GM18507 (cell line): ENCODE data around the gene TBX15.

ENCODE experiments used
- DNase-seq: peaks from one replicate; pipeline ENCODE4 v3.0.0; 2011; ENCODE audit warnings: low read depth; ENCODE audit not compliant: insufficient read length; ENCODE audit errors: extremely low spot score
- FAIRE-seq: peaks from 2 replicates; lab custom pipeline; 2011; peaks lifted over from hg19 to GRCh38; lab: Jason Lieb, UNC

The TBX15 gene

GRCh38 chr1:118987468-118988185 is 516 bp downstream of the TBX15 start:
- DNase-seq (no peak), FAIRE-seq (no peak)

DNA sequence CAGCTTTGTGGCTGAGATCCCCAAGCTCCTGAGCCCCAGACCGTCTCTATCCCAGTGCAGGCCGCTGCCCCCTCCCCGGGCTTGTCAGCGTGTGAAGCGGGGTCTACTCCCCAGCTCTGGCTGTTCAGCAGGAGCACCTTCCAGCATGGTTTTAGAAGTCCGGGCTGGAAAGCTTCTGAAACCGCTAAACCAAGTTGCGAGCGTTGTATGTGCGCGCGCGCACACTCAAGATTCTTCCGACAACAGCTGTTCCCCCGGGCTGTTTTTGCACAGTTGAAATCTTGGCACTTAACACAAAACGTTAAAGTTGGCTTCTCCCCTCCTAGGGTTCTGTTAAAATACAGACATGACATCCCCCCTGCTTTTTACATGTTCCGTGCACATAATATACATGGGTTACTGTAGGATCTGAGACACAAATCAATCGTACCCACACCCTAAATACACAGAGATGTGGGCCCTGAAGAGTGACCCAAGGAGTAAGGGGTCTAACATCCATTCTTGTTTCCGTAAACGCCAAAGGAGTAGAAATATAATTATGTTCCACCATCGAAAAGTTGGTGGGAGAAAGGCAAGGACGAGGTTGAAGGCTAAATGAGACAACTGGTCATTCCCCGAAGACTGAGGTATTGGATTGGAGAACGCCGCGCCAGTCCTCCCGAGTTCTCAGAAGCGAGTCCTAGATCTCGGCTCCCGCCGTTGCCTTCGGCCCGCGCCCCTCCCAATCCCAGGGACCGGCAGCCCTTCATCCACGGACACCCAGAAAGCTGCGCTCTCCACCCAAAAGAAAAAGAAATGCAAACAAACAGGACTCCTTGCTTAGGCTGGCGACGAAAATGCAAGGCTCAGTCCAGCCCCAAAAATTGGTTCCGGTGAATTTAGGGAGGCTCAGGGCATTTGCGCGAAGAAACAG is 1.3 kb downstream of the TBX15 start:
- DNase-seq (no peak), FAIRE-seq (no peak)

DNA sequence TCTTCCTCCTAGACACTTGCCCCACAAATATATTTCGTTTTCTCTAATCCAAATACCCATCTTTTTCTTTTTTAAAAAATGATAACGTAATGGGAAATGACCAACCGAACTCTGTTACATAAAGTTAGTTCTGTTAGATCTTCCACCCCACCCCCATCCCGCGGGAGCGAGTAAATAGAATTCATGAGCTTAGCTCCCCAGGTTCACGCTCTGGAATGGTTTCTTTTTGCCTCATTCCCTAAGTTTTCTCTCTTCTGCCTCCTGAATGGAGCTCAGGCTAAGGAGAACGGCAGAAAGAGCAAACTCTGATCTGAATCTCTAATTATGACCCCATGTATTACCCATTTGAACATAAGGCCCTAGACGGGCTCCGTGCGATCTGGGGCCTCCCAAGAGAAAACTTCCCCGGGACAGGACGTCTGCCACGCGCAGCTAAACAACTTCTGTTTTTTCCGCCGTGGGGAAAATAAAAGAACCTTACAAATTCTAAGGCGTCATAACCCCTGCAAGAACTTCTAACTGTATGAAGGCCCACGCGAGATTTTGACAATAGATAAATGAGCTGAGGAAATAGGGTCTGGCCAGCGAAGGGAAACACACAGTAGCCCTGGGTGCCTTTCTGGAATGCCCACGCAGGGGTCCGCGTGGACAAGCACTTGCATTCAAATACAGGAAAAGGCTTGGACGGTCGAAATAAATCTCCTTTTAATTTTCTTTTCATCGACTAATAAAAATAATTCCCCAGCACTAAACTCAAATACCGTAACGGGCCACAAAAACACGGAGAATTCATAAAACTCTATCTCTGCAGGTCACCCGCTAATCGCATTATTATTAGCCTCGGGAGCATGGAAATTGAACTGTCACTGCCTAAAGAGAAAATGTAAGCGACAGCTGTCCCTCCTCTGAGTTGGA is 2.2 kb downstream of the TBX15 start:
- no peak for FAIRE-seq

GRCh38 chr1:118984722-118985639 is 3.2 kb downstream of the TBX15 start:
- no peak for DNase-seq

More for the DNA sequence above, 2.2 kb downstream of the TBX15 start:
- DNase-seq, result no peak

GRCh38 chr1:118984086-118984721 is 3.9 kb downstream of the TBX15 start:
- FAIRE-seq (no peak), DNase-seq (no peak)

More at GRCh38 chr1:118984722-118985639, 3.2 kb downstream of the TBX15 start:
- no peak for FAIRE-seq

GRCh38 chr1:118983558-118984041 is 4.5 kb downstream of the TBX15 start:
- FAIRE-seq, result no peak
- no peak for DNase-seq

GRCh38 chr1:118982821-118983557 is 5.2 kb downstream of the TBX15 start:
- no peak for FAIRE-seq
- DNase-seq, result no peak

GRCh38 chr1:118982266-118982665 is 5.9 kb downstream of the TBX15 start:
- no peak for FAIRE-seq
- no peak for DNase-seq

- DNase-seq (no peak), FAIRE-seq (no peak)
Observed at GRCh38 chr1:118981436-118981835, 6.7 kb downstream of the TBX15 start.

DNA sequence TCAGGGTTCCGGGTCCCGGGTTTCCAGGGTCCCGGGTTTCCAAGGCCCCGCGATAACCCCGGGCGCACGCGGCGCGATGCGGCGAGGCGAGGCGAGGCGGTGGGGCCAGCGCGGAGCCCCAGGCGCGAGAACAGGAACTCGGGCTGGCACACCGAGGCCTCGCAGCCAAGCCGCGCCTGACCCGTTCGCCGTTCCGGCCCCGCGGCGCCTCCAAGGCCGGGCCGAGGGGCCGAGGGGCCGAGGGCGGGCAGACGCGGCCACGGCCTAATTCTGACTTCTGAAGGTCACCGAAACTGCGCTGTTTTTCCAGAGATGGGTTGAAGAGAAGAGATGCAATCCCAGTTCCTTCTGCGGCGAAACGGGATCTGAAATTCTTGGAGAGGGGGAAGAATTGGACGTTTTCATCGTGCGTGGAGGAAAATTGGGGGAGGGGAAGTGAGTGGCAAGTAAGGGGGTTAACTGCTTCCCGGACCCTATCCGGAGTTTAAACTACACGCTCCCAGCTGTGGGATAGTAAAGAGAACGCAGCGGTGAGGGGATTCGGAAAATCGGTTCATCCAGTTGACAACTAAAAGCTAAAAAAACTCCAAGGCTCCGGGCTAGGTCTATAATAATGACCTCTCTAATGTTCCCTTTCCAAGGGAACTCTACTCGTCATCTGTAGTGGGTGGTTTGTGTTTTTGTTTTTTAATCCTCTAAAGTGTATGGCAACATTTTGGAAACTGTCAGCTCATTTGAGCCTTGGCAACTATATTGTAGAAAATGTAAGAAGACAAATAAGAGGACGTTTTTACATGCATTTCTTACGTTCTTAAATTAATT is 8.2 kb downstream of the TBX15 start:
- FAIRE-seq, result no peak

DNA sequence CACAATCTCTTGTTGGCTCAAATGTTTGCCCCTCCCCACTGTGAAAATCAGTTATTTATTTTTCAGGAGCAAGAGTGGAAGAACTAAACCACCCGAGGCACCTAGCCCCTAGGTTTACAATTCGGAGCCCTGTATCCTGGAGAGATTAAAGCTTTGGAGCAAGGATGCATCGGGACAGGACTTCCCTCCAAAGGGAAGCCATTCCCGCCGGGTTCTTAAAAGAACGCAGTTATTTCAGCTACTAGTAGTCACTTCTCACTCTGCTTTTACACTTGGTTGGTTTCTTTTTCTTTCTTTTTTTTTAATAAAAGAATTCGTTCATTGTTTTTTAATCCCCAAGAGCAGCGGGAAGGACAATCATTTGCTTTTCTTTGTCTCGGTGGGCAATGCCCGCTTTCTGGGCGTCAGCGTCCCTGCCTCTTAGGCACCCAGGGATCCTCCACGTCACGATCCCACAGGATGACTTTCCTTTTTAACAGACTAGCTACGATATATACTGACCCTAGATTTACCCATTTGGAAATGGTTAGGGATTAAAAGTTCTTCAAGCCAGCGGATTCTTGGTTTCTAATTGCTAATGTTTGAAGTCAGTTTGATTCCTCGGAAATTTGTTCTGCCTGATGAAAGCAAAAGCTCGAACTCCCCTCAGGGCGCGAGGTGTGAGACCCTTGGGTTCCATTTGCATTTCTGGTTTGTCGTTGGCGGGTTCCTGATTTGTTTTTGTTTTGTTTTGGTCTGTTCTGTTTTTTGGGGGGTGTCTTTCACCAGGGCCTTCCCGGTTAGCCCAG is 9.0 kb downstream of the TBX15 start:
- FAIRE-seq (no peak), DNase-seq (no peak)

More for the DNA sequence above, 8.2 kb downstream of the TBX15 start:
- no peak for DNase-seq

GRCh38 chr1:118977600-118977999 is 10.5 kb downstream of the TBX15 start:
- FAIRE-seq, result no peak
- no peak for DNase-seq

GRCh38 chr1:118974661-118975060 is 13.5 kb downstream of the TBX15 start:
- no peak for DNase-seq
- FAIRE-seq, result no peak

DNA sequence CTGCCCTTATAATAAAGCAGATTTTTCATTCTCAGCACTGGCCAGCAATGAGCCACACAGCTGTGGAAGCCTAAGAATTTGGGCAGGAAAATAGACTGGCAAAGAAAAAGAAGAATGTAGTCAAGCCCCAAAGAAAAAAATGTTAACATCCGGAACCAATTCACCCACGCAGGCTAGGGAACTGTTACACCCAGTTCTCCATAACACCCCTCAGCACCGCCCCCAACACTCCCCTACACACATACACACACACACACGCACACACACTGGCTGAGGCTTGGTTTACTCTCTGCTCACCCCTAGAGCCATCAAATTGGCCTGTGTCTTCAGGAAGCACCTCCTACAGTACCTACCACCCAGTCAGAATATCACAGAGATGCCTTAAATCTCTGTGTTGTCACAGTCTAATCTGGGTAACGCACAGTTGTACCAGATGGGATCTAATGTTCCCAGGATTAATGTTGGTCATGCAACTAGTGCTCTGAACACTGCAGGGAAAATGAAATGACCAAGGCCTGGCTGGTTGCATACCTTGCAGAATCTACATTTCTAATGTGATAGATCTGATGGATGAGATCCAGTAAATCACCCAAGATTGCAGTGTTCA is 14.5 kb downstream of the TBX15 start:
- DNase-seq (no peak), FAIRE-seq (no peak)

- no peak for FAIRE-seq
- DNase-seq, result no peak
Observed at GRCh38 chr1:118973032-118973431, 15.1 kb downstream of the TBX15 start.
